Fibroblast of villous mesenchyme (primary cell): ENCODE measurements around the gene PURA. TPM values are rescaled to one million over a fixed set of nuclear protein-coding genes. Genes with fewer than 3 reads are reported as not detected.
"Not testable (repeated sequence)": the region's sequence is repeated elsewhere in the genome, so short reads cannot be mapped to it uniquely, and the experiment has no call there.

ENCODE experiments used
- DNase-seq: peaks from one replicate; pipeline ENCODE4 v3.0.0-alpha.2; 2010; ENCODE audit warnings: low read depth
- H3K4me3 ChIP-seq: 2 replicates; pipeline ENCODE4 v1.5.1; 2011; ENCODE audit warnings: low read depth, mild to moderate bottlenecking, low read length
- CTCF ChIP-seq: IDR thresholded peaks from 2 replicates; pipeline ENCODE4 v1.5.1; 2012; ENCODE audit warnings: low read depth, mild to moderate bottlenecking, low read length; ENCODE audit not compliant: insufficient read depth
- total RNA-seq: library from RNA; depleted of rRNA; stranded (reverse); fragments of >200 nt; gene quantifications from 2 replicates; pipeline ENCODE4 v1.2.3, GENCODE V29; 2012

Gene PURA
- total RNA-seq, 1 donor, result 26.3 TPM

- DNase-seq, result no peak
- H3K4me3 ChIP-seq, result no peak overlapping the region
- TF ChIP-seq CTCF, result no peak
Measured at GRCh38 chr5:140151144-140152021, 37.5 kb downstream of the PURA start.

GRCh38 chr5:140152022-140152999, 38.4 kb downstream of the PURA start:
- TF ChIP-seq CTCF, result no peak
- no peak overlapping the region for H3K4me3 ChIP-seq
- no peak for DNase-seq

- DNase-seq, result no peak
- H3K4me3 ChIP-seq, result no peak overlapping the region
- TF ChIP-seq CTCF, result no peak
Measured at GRCh38 chr5:140153255-140153654, 39.3 kb downstream of the PURA start.

- TF ChIP-seq CTCF, result no peak
- H3K4me3 ChIP-seq, result no peak overlapping the region
- DNase-seq, result no peak
Measured at GRCh38 chr5:140153905-140154304, 40.0 kb downstream of the PURA start.

GRCh38 chr5:140154710-140155381, 40.9 kb downstream of the PURA start:
- not testable (repeated sequence) for H3K4me3 ChIP-seq, DNase-seq

GRCh38 chr5:140157032-140157781, 43.3 kb downstream of the PURA start:
- peak overlapping the region; percentile 48 for H3K4me3 ChIP-seq
- peak; percentile 88 for TF ChIP-seq CTCF
- peak; percentile 79 for DNase-seq
